C4-2B (cell line): ENCODE data around the gene VAV3.

Experiments
- ZFX ChIP-seq: fragments of 450-650 bp; IDR thresholded peaks from 2 replicates; pipeline ENCODE4 v1.6.1; 2017
- TF ChIP-seq, protein P1 (sequence below): fragments of 450-650 bp; conservative IDR thresholded peaks from 2 replicates; pipeline ENCODE4 v1.5.1; 2017; ENCODE audit warnings: mild to moderate bottlenecking

- TF ChIP-seq, protein P1, sequence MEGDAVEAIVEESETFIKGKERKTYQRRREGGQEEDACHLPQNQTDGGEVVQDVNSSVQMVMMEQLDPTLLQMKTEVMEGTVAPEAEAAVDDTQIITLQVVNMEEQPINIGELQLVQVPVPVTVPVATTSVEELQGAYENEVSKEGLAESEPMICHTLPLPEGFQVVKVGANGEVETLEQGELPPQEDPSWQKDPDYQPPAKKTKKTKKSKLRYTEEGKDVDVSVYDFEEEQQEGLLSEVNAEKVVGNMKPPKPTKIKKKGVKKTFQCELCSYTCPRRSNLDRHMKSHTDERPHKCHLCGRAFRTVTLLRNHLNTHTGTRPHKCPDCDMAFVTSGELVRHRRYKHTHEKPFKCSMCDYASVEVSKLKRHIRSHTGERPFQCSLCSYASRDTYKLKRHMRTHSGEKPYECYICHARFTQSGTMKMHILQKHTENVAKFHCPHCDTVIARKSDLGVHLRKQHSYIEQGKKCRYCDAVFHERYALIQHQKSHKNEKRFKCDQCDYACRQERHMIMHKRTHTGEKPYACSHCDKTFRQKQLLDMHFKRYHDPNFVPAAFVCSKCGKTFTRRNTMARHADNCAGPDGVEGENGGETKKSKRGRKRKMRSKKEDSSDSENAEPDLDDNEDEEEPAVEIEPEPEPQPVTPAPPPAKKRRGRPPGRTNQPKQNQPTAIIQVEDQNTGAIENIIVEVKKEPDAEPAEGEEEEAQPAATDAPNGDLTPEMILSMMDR, result no peak
- no peak for TF ChIP-seq ZFX
Observed at GRCh38 chr1:107821340-107821739, 143.6 kb downstream of the VAV3 start.
